NCI-H226 (cell line): ENCODE data around the gene PIN4.
"Not testable (repeated sequence)": the region's sequence is repeated elsewhere in the genome, so short reads cannot be mapped to it uniquely, and the experiment has no call there.

Experiments
- DNase-seq: peaks from one replicate; pipeline ENCODE4 v3.0.0-alpha.2; 2015

The PIN4 gene

DNA sequence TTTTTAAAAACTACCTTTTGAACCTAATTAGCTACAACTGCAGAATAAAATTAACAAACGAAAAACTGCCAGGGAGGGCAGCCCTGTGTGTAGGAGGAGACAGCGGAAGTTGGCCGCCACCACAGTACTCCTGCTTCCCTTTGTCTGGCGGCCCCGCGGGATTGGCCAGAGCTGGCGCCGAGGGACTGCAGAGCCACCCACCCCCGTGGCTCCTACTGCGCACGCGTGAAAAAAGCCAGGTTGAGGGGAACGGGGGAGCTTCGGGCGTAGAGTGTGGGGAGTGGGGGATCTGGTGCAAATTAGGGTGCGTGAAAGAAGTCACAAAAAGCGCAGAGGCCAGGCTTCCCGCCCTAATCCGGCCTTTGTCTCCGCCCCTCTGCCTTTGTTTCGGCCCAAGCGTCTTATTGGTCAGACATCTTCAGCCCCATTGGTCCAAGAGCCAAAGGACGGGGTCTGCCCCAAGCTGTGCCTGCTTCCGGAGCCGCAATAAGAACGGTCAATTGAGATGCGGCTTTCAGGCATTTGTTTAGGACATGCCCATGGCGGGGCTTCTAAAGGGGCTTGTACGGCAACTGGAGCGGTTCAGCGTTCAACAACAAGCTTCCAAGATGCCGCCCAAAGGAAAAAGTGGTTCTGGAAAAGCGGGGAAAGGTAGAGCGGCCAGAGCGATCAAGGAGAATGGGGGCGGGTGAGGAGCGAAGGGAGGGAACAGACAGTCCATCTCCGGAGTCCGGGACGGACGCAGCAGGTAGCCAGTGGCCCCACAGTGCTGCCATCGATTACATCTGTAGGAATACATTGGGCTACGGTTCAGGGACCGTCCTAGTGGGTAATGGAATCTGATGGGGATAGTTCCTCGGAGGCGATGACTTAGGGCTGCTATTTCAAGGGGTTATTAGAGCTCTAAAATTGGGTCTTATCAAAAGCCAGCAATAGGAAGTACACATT is at the start of gene PIN4:
TSS of gene PIN4 (plus strand) at position 580 of the 948 bp plus-strand sequence. CDS start at position 609, 29 bp downstream.
- DNase-seq, result peak; percentile 88

GRCh38 chrX:72132456-72132855 is 49.1 kb upstream of the PIN4 start:
- no peak for DNase-seq

DNA sequence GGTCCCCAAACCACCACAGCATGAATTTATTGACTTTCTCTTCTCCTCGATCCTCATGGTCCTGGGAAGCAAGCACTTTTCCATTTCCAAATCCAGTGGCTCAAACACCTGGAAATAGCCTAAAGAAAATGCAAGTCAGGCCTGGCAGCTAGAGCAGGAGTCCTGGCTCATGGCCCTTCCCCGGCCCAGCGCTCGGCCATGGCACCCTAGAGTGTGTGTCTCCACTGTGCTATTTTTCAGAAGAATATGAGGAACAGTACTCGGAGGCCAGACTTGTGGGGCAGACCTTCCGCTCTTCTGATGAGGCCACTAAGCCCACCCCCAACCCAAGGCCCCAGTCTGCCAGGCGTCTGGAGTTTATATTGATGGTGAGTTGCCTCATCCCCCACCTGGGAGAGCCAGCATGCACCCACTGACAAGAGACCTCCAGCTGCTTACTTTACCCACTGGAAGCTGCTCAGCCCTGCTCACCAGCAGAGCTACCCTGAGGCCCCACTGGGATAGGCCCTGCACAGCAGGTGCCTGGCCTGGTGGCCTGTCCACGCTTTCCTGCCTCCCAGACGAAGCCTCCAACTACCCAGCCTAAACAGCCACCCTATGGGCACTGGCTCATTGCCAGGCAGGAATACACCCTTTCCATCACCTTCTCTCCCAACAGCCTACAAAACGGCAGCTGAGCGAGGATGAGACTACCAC is 47.6 kb upstream of the PIN4 start:
- no peak for DNase-seq

DNA sequence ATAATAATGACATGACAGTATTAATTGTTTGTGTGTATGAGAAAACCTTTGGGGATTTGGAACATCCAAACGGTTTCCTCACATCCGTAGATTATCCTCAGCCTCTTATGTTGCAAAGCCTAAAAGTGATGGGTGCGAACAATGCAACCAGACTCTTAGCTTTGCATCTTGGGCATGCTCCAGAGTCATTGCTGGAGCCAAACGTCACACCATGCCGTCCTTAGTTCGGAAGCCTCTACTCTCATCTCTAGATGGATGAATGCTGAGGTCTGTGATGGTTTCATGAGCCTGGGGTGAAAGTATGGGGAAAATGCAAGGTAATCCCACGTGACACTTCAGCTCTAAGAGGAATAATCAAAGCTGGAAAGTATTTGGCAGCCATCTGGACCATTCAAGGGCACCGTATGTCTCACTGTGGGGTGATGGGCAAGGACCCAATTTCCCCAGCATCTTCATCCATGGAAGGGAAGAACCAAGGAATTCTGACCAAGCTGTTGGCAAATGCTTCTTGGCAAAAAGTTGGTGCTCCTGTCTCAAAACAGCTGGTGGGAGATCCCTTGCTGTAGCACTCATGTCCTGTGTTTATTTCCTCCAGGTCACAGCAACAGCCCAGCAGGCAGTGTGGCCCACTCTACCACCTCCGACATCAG is 43.6 kb upstream of the PIN4 start:
- DNase-seq, result no peak

GRCh38 chrX:72139538-72139937 is 42.0 kb upstream of the PIN4 start:
- DNase-seq, result no peak

GRCh38 chrX:72141372-72142004 is 40.1 kb upstream of the PIN4 start:
- DNase-seq, result no peak

DNA sequence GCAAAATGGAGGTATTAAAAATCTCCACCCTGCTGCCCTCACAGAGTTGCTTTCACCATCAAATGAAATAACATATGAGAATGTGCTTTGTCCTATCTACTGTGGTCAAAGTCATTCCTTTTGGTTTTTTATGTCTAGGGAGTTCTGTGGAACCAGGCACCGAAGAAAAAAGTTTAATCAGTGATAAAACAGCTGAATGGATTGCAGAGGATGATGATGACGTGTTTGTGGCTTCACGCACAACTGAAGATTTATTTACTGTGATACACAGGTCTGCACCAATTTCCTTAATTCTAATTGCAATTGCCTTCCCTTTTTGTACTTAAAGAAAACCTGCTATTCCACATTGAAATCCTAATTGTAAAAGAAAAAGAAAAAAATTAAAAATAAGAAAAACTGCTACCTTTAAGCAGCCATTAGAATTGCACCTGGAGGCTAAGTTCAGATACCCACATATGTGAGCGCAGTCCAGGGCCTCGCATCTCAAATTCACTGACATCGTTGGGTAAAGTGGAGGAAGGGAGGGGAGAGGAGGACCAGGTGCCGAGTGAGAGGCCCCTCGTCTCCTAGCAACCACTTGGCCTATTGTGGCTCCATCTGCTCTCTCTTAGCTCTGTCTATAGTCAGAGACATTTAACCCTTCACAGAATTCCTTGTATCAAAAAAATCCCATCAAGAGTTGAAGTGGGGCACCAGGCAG is 39.3 kb upstream of the PIN4 start:
- no peak for DNase-seq

DNA sequence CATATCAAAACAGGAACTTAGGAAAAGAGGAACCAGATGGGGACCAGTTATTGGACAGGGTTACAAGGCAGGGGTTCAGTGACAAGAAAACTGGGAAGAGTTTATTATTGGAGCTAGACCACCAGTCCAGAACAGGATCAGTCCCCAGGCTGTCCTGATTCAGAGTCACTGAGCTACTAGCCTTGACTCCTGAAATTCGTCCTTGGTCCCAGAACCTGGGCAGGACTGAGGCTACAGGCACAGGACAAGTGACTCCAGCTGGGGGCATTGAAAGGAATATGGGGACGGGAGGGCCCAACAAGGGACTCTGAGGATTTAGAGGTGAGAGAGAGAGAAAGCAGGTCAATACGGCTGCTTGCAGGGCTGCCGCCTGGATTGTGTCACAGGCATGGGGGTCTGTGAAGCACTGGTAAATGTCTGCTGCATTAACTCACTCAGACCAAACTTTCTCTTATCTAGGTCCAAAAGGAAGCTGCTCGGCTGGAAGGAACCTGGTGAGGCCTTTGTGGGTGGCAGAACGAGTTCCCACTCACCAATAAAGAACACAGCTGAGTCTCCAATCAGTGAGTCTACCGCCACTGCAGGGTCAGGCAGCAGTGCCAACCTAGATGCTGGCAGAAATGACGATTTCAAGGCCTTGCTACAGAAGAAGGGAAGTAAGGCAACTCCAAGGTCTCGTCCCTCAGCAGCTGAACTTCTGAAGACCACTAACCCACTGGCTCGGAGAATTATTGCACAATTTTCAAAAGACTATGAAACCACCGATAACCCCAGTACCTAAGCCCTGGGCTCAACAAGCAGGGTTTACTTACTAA is 38.6 kb upstream of the PIN4 start:
- no peak for DNase-seq

GRCh38 chrX:72143609-72143907 is 38.0 kb upstream of the PIN4 start:
- no peak for DNase-seq

DNA sequence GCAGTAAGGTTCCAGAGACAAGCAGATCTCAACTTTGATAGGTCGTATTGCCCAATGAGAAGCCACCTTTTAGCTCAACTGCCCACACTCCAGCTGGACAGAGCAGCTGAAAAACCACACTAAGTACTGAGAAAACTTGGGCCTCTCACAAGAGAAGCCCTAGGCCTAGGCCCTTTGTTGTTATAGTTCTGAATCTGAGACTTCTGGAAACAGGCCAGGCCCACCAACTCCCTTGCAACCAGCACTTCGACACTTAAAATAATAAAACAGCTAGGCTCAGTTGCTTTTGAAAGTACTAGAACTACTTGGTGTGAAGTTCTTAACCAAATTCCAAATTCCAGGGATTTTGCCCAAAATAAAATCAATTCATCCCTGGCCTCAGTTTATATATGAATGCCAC is 36.4 kb upstream of the PIN4 start:
- no peak for DNase-seq

DNA sequence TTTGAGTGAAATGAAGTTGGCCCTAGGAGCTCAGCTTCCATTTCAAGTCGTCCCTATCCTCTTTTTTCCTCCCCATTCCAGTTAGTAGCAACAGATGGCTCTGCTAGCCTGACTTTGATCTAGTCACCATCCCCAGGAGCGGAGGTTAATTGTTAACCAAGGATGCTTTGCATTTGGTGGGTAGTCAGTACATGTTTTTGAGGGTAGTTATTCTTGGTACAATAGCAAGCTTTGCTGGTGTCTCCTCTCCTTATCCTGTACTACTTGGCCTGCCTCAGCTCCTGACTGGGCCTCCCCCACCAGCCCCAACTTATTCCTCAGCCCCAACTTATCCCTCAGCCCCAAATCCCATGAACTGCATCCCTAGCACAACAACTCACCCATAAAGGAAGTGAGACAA is 35.0 kb upstream of the PIN4 start:
- no peak for DNase-seq

- no peak for DNase-seq
These were observed 22.8 kb upstream of the PIN4 start for GRCh38 chrX:72158773-72159172.

DNA sequence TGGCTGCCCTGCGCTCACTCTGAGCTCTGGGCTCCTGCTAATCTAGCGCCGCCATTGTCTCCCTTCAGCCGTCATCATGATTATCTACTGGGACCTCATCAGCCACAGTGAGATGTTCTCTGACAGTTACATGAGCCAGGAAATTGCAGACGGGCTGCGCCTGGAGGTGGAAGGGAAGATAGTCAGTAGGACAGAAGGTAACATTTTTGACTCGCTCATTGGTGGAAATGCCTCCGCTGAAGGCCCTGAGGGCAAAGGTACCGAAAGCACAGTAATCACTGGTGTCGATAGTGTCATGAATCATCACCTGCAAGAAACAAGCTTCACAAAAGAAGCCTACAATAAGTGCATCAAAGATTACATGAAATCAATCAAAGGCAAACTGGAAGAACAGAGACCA is 21.8 kb upstream of the PIN4 start:
- no peak for DNase-seq

GRCh38 chrX:72165551-72165950 is 16.0 kb upstream of the PIN4 start:
- DNase-seq, result no peak

DNA sequence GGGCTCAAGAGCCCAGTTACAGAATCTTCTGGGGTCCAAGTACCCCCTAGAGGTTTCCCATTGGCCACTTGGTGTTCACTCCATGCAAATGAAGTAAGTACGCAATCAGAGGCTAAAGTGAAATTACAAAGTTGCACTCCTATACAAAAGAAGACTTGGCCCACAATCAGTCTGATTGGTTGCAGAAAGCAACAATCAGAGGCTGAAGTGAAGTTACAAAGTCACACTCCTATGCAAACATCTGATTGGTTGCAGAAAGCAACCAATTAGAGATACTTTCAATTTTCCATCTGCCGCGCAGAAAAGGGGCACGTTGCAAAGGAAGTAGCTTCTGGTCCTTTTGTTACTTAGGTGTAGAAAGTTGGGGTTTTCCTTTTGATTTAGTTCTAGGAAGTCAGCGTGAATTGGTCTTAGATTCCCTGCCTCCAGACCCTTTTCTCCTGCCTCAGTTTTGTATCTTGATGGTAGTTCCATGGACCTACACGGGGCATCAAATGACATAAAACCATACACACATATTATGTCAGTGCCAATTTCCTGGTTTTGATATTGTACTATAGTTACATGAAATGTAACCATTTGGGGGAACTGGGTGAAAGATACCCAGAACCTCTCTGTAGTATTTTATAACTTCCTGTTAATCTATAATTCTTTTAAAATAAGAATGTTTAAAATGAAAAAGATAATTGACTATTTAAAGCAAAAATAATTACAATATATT is 12.4 kb upstream of the PIN4 start:
- DNase-seq, result no peak

- not testable (repeated sequence) for DNase-seq
These were observed 5.3 kb upstream of the PIN4 start for GRCh38 chrX:72176289-72176688.

- DNase-seq, result no peak
These were observed 4.6 kb upstream of the PIN4 start for GRCh38 chrX:72176981-72177380.

DNA sequence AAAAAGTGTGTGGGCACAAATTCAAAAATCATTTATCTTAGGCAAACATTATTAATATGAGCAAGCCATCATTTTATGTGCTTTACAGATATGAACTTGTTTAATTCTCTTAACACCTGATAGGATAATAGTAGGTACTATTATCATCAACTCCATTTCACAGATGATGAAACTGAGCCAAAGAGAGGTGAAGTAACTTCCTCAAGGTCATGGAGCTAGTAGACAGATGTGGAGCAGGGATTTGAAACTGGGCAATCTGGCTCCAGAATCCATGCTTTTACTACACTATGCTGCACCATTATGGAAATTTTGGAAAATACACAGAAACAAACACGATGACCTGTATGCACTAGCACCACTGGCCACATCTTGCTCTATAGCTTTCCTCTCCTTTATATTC is 1.0 kb upstream of the PIN4 start:
- no peak for DNase-seq

DNA sequence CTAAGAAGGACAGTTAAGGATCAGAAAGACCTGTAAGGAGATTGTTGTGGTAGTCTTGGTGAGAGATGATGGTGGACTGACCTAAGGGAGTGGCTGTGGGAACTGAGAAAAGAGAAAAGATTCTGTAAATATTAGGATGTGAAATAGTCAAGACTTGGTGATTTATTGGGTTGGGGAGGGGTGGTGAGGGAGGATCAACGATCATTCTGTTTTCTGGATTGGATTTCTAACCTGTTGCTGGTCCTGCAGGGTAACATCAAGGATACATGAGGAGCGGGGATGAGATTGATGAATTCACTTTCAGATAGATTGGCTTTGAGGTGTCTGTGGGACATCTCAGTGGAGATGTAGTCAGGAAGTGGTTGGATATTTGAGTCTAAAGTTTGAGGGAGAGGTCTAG is 1.4 kb downstream of the PIN4 start:
- DNase-seq, result no peak

- peak; percentile 72 for DNase-seq
These were observed 20.4 kb downstream of the PIN4 start for GRCh38 chrX:72201836-72202536.
